Gastroesophageal sphincter (tissue), 3 donors: ENCODE data around the gene KLHL1.

ENCODE experiments used
- EP300 ChIP-seq: sonication (generic); formaldehyde crosslinking; IDR thresholded peaks from one replicate; pipeline ENCODE4 v1.6.1; 2017; ENCODE audit warnings: antibody characterized with exemption, mild to moderate bottlenecking
- POLR2A ChIP-seq, 2 donors: fragments of 450-650 bp; IDR thresholded peaks; one replicate each; pipeline ENCODE4 v1.6.1; 2017; ENCODE audit warnings: antibody characterized with exemption in 2 of 2, mild to moderate bottlenecking in 2 of 2, moderate library complexity in 1 of 2
- POLR2AphosphoS5 ChIP-seq: sonication (generic); formaldehyde crosslinking; IDR thresholded peaks from one replicate; pipeline ENCODE4 v1.6.1; 2017; ENCODE audit warnings: antibody characterized with exemption
- TF ChIP-seq, protein P1 (sequence below), 4 experiments: fragments of 200-600 bp in 2 of 4; fragments of 450-650 bp in 2 of 4; sonication (generic) in 1 of 4; IDR thresholded peaks; one replicate each; pipeline ENCODE4 v1.5.1; 2017 to 2019; ENCODE audit warnings: antibody characterized with exemption in 4 of 4, mild to moderate bottlenecking in 2 of 4, moderate library complexity in 2 of 4

DNA sequence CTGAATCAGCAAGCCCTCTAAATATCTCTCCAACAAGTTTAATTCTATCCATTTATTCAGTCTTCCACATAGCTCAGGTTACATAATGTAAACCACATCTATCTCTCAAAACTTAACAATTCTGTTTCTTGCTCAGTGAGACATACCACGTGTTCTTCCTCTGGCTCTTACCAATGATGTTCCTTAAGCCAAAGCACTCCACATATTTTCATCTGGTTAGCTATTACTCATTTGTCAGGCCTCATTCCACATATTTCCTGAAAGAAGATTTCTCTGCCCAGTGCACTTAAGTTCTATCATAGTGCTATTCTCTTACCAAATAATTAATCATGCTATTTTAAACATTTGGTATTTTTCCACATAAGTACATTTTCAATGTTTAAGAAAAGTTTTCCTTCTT is 403.9 kb downstream of the KLHL1 start:
- TF ChIP-seq, protein P1, sequence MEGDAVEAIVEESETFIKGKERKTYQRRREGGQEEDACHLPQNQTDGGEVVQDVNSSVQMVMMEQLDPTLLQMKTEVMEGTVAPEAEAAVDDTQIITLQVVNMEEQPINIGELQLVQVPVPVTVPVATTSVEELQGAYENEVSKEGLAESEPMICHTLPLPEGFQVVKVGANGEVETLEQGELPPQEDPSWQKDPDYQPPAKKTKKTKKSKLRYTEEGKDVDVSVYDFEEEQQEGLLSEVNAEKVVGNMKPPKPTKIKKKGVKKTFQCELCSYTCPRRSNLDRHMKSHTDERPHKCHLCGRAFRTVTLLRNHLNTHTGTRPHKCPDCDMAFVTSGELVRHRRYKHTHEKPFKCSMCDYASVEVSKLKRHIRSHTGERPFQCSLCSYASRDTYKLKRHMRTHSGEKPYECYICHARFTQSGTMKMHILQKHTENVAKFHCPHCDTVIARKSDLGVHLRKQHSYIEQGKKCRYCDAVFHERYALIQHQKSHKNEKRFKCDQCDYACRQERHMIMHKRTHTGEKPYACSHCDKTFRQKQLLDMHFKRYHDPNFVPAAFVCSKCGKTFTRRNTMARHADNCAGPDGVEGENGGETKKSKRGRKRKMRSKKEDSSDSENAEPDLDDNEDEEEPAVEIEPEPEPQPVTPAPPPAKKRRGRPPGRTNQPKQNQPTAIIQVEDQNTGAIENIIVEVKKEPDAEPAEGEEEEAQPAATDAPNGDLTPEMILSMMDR (IDR thresholded peaks at IDR 0.05): no peak
- TF ChIP-seq POLR2A (IDR thresholded peaks at IDR 0.05) (no peak), EP300 (no peak), POLR2AphosphoS5 (no peak)
